Activated naive CD4-positive, alpha-beta T cell (primary cell): ENCODE results near the gene CEMIP.

Experiments used
- DNase-seq, 4 experiments: peaks; one replicate each; lab custom pipeline; 2025; lab: John Stamatoyannopoulos, UW

The CEMIP gene

GRCh38 chr15:80778964-80779657, at the start of gene CEMIP:
TSS of gene CEMIP (plus strand) at chr15:80779370. CDS start at chr15:80873880, 94,510 bp downstream.
- peak in 1 of 4 experiments; percentile 5 for DNase-seq

GRCh38 chr15:80730387-80730786, 48.8 kb upstream of the CEMIP start:
- no peak for DNase-seq

GRCh38 chr15:80730926-80731325, 48.2 kb upstream of the CEMIP start:
- no peak for DNase-seq

GRCh38 chr15:80732167-80732566, 47.0 kb upstream of the CEMIP start:
- no peak for DNase-seq

- no peak for DNase-seq
Measured at GRCh38 chr15:80732818-80733217, 46.4 kb upstream of the CEMIP start.

- no peak for DNase-seq
Measured at GRCh38 chr15:80733460-80733859, 45.7 kb upstream of the CEMIP start.

- no peak for DNase-seq
Measured at GRCh38 chr15:80735344-80735743, 43.8 kb upstream of the CEMIP start.

GRCh38 chr15:80736560-80736959, 42.6 kb upstream of the CEMIP start:
- DNase-seq, result no peak

- no peak for DNase-seq
Measured at GRCh38 chr15:80739919-80740318, 39.3 kb upstream of the CEMIP start.

- DNase-seq, result no peak
Measured at GRCh38 chr15:80742081-80742480, 37.1 kb upstream of the CEMIP start.

GRCh38 chr15:80743189-80743833, 35.9 kb upstream of the CEMIP start:
- no peak for DNase-seq

GRCh38 chr15:80744415-80744814, 34.8 kb upstream of the CEMIP start:
- DNase-seq, result no peak

- no peak for DNase-seq
Measured at GRCh38 chr15:80744826-80745225, 34.3 kb upstream of the CEMIP start.

- DNase-seq, result no peak
Measured at GRCh38 chr15:80745888-80746287, 33.3 kb upstream of the CEMIP start.

GRCh38 chr15:80747317-80748053, 31.7 kb upstream of the CEMIP start:
- no peak for DNase-seq

GRCh38 chr15:80749589-80749988, 29.6 kb upstream of the CEMIP start:
- no peak for DNase-seq

GRCh38 chr15:80750575-80750974, 28.6 kb upstream of the CEMIP start:
- no peak for DNase-seq

- no peak for DNase-seq
Measured at GRCh38 chr15:80752204-80752603, 27.0 kb upstream of the CEMIP start.

- DNase-seq, result no peak
Measured at GRCh38 chr15:80753161-80753560, 26.0 kb upstream of the CEMIP start.

GRCh38 chr15:80754014-80754413, 25.2 kb upstream of the CEMIP start:
- no peak for DNase-seq

GRCh38 chr15:80755885-80756284, 23.3 kb upstream of the CEMIP start:
- no peak for DNase-seq

- DNase-seq, result no peak
Measured at GRCh38 chr15:80758130-80758745, 20.9 kb upstream of the CEMIP start.

GRCh38 chr15:80760960-80761359, 18.2 kb upstream of the CEMIP start:
- DNase-seq, result no peak
